ENCODE results near the gene TIMMDC1. TPM values are rescaled to one million over a fixed set of nuclear protein-coding genes. Genes with fewer than 3 reads are reported as not detected.
"Not testable (repeated sequence)": the region's sequence is repeated elsewhere in the genome, so short reads cannot be mapped to it uniquely, and the experiment has no call there.

TIMMDC1 gene
- total RNA-seq, 1 donor from 2014 or later = 107 TPM

DNA sequence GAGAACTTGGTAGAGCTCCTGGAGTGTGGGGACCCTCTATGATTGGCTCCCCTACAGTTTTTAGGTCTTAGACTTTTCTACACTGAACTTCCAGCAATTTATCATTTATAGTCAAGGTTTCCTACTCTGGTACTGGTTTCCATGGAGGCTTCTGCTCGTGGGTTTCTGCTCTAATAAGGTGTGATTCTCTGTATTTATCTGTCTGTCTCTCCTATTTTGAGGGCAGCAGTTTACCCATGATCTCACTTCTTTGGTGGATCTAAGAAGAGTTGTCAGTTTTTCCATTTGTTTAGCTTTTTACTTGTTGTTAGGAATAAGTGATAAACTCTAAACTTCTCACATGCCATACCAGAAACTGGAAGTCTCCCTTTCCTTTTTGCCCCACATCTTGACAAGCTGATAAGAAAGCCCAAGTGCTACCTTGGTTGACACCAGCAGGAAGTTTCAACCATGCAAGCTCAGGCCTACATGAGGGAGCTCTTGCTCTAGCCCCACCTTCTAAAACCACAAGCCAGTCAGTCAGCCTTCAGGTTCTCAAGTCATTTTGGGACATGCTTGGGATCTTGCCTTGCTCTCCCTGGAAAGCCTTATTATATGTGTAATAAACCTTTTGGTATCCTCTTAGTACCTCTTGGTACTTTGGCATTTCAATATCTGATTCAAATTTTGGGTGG lies 10.0 kb downstream of the TIMMDC1 start:
- DNase-seq (ENCODE audit: low spot score) = no peak

DNA sequence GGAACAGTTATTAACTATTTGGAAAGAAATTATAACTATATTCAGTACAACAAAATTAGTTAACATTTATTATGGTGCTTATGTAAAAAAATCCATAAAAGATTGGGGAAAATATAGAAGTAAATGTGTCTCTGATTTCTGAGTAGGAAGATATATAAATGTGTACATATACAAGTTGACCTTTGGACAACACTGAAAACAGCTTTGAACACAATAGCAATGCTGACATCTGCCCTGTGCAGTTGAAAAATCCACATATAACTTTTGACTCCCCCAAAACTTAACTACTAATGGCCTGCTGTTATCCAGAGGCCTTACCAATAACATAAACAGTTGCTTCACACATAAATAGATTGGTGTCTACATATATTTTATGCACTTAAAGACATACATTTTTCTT lies 12.3 kb downstream of the TIMMDC1 start:
- DNase-seq (ENCODE audit: low spot score) = no peak

DNA sequence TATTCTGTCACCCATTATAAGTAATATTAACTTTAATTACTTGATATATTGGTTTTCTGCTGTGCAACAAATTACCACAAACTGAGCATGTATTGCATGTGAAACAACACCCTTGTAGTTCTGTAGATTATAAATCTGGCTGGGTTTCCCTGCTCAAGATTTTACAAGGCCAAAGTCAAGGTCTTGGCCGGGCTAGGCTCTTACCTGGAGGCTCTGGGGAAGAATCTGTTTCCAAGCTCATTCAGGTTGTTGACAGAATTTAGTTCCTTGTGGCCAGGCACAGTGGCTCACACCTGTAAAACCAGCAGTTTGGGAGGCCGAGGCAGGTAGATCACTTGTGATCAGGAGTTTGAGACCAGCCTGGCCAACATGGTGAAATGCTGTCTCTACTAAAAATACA lies 16.3 kb downstream of the TIMMDC1 start:
- no peak for DNase-seq (ENCODE audit: low spot score)

DNA sequence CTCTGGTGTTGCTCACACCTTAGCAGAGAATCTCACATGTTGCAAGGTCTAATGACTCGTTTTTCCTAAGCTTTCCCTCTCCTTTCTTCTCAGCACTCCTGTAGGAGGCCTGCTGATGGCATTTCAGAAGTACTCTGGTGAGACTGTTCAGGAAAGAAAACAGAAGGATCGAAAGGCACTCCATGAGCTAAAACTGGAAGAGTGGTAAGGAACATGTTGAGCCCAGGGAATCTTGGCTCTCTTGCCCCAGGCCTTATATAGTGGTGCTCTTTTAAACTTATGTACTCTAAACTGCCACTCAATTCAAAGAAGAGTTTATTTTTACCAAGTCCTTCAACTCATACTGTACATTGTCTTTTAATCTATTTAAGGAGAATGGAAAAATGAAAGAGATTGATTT lies 18.8 kb downstream of the TIMMDC1 start:
- DNase-seq (ENCODE audit: low spot score) = no peak

DNA sequence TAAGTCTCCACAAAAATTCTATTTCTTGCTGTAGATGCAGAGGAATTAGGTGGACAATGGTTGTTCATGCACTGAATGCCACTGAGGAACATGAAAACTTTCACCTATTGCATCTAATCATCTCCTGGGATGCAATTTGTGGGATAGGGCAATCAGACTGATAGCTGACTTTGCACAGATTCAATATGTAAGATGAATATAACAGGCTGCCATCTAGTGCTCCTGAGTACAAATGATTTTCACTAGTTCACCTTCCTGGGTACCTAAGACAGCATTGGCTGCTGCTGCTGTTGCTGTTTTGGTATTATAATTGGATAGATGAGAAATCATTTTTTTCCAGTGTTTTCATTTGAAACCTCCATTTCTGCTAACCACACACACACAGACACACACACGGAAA lies 19.7 kb downstream of the TIMMDC1 start:
- DNase-seq (ENCODE audit: low spot score) = no peak

DNA sequence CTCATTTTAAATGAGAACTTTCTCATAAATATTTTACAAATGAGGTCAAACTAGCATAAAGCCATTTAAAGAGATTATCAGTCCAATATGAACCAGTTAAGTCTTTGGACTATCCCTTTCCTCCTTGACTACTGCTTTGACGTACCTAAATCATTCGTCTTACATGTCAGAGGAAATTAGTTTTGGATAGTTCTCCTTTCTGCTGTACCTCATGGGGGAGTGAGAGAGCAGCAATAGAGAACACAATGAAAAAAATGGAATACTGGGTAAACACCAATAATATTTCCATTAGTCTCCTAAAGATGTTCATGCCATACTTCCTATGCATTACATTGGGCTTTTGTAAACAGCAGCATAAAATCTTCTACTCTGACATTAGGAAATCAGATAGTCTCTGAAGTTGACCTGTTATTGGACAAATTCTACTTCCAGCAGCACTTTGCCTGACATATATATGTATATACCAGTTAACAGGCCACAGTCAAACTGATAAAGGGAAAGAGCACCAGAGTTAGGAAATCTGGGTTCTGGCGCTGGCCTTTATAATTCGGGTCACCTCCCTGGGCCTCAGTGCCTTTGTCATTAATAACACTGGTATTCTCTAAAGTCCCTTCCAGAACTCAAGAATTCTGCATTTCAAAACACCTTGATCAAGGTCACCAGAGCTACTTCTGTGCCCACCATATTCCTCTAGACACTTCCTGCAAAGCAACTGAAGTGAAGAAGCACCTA lies 26.8 kb downstream of the TIMMDC1 start:
- no peak for DNase-seq (ENCODE audit: low spot score)

DNA sequence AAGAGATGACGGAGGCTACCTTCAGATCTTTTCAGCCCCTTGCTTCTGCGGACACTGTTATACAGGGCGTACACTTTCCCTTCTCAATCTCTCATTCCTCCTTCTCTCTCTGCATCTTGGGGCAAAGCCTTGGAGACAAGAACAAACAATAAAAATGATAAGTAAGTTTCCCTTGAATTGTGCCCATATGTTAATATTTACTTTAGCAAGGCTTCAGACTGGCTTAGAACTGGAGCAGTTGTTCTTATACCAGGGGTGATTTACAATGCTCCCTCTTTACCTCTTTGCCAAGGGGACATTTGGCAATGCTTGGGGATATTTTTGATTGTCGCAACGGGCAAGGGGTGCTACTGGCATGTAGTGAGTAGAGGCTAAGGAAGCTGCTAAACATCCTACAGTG lies 29.4 kb downstream of the TIMMDC1 start:
- no peak for DNase-seq (ENCODE audit: low spot score)

DNA sequence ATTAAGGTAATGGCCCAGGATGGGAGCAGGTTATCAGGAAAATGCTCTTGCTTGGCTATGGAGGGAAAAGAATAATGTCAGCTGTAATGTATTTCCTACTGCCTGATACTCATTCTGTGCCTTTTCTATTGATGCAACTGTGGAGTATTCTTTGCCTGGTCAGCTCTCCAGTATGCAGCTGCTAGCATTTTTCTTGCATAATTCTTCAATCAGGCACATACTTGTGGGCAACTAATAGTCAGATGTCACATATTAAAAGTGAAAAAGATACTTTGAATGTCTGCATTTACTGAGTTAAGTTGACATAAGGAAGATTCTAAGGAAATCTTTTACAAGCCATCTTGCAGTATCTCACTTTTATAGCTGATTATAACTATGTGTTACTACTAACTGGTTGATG lies 31.5 kb downstream of the TIMMDC1 start:
- DNase-seq (ENCODE audit: low spot score) = no peak

DNA sequence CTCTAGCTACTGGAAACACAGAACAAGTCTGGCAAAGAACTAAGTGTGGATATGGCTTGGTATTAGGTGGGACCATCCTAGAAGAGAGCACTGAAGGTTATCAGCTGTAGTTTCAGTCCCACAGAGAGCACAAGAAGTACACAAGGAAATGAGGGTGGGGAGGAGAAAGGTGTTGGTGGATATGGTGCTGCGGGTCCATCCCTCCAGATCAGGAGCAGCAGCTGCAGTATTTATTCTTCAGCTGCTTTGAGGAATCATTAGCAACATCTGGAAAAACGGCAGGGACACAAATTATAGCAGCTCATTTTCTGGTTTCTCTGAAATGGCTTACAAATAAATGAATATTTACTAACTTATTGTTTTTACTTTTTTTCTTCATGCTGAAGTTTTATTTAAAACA lies 32.1 kb downstream of the TIMMDC1 start:
- DNase-seq (ENCODE audit: low spot score) = no peak

DNA sequence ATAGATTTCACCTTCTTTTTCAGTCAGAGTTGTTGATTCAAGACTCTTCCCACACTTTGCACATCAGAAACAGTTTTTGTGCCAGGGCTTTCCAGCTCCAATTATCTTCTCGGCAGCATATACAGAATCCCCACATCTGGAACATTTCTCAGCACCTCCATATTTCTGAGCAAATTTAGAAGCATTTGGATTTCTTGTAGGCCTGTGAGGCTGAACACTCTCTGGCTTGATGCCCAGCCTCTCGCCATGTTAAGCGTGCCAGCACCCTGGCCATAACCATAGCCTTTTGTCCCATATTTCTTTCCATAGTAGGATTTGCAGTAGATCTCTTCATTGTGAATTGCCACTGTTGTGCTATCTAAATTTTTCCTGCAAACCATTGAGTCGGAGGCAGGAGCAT lies 32.8 kb downstream of the TIMMDC1 start:
- DNase-seq (ENCODE audit: low spot score) = no peak

DNA sequence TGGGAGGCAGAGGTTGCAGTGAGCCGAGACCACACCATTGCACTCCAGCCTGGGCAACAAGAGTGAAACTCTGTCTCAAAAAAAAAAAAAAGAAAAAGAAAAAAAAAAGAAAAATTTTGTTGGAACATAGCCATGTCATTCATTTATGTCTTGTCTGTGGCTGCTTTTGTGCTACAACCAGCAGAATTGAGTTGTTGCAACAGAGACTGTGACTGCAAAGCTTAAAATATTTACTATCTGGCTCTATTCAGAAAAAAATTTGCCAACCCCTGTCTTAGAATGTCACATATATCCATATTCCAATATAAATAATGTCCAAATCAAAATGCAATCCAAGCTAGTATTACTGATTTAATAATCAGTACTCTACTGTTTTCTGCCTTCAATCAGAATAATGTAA lies 35.9 kb downstream of the TIMMDC1 start:
- DNase-seq (ENCODE audit: low spot score) = no peak

DNA sequence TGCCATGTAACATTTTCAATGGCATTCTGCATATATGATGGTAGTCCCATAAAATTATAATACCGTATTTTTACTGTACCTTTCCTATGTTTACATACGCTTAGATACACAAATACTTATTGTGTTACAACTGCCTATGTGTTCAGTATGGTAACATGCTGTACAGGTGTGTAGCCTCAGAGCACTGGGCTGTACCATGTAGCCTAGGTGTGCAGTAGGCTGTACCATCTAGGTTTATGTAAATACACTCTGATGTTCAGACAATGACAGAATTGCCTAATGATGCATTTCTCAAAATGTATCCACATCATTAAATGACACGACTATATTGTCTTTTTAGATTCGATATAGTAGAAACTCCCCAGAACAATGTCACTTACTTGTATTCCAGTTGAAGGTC lies 38.4 kb downstream of the TIMMDC1 start:
- DNase-seq (ENCODE audit: low spot score) = no peak

DNA sequence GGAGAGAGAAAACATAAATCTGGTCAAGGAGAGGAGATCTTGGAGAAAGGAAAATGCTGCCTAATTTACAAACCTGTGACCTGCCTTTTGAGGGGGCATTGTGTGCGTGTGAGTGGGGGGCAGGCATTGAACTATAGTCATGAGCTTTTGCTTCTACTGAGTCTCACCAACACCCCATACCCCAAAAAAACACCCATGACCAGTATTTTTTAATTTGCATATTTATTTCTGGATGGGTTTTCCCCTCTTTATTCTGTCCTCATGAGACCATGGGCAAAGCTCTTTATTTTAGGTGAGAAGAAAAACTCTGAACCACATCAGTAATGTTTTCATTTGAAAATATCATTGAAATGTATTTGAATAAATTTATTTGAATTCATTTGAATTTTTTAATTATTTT lies 40.4 kb downstream of the TIMMDC1 start:
- no peak for DNase-seq (ENCODE audit: low spot score)

DNA sequence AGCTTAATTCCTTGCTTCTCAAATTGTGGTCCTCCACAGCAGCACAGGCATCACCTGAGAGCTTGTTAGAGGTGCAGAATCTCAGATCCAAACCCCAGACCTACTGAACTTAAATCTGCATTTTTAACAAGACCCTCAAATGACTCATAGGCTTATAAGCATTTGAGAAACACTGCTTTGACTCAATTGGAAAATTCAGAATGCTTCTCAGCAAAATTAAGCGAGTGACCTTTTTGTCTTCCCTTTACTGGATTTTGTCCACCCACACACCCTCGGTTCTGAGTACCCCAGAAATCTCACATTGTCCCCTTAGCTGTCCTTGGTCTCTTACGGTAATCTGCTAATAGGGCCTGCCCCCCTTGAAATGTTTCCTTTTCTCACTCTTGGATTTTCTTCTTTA lies 43.2 kb downstream of the TIMMDC1 start:
- no peak for DNase-seq (ENCODE audit: low spot score)

DNA sequence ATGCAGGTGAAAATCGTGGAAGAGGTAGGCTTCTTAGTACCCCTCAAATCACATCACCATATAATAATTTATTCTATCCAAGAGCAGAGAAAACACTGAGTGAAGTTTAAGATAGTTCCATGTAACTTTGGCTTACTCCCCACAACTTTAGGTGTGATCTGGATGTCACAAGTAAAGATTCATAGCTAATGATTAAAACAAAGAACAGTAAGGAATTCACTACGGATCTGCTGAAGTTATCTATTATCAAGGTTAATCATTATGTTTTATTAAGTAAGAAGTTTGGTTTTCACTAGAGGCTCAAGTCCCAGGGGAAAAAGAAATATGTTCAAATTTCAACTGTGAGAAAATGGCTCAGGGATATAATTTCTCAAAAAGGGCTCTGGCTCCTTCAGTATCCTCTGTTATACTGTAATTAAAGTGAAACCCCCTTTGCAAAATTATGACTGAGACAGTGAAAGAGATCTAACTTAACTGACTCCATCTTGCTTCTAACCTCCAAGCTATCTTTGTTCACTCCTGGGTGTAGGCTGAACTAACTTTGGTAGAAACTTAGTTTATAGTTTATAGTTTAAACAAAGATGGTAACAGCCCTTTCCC lies 43.9 kb downstream of the TIMMDC1 start:
- no peak for DNase-seq (ENCODE audit: low spot score)

DNA sequence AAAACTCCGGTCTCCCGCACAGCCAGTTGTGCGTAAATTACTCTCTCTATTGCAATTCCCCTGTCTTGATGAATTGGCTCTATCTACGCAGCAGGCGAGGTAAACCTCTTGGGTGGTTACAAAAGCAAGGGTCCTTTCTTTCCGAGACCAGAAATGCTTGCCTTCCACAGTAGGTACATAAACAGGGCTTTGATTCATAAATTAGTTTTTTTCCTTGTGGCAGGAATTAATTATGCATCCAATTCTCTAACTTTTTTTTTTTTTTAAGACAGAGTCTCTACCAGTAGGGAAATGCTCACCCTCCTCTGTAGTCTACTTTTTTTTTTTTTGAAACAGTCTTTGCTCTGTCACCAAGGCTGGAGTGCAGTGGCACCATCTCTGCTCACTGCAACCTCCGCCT lies 44.8 kb downstream of the TIMMDC1 start:
- DNase-seq (ENCODE audit: low spot score) = no peak

DNA sequence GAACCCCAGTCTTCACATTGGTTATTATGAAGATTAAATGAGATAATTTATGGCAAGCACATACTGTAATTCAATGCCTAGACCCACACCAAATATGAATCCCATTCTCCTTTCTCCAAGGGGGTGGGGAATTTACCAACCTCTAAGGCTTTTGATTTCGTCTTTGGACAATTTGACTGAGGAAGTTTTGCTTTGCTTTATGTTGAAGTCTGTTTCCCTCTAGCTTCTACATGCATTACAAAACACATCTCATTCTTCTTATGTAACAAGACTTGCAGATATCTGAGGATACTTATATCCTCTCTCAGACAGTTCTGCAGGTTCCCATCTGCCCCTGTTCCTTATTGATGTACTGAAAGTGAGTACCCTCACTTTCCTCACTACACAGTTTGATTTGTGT lies 48.9 kb downstream of the TIMMDC1 start:
- no peak for DNase-seq (ENCODE audit: low spot score)

DNA sequence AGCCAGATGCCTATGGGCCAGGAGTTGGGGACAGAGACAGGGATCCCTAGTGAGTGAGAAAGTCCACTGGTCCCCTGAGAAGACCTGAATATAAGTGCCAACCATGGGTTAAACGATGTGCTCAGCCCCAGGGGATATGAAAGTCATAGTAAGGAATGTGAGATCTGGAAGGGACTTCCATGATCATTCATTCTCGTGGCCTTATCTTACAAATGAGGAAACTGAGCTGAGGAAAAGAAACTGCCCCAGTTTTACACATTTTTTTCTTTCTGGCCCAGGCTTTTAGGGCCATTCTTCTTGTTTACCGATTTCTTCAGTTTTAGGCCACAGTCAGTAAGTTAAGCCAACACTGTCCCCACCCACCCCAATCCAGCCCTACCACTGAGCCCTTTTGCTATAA lies 50.0 kb downstream of the TIMMDC1 start:
- DNase-seq (ENCODE audit: low spot score) = no peak

DNA sequence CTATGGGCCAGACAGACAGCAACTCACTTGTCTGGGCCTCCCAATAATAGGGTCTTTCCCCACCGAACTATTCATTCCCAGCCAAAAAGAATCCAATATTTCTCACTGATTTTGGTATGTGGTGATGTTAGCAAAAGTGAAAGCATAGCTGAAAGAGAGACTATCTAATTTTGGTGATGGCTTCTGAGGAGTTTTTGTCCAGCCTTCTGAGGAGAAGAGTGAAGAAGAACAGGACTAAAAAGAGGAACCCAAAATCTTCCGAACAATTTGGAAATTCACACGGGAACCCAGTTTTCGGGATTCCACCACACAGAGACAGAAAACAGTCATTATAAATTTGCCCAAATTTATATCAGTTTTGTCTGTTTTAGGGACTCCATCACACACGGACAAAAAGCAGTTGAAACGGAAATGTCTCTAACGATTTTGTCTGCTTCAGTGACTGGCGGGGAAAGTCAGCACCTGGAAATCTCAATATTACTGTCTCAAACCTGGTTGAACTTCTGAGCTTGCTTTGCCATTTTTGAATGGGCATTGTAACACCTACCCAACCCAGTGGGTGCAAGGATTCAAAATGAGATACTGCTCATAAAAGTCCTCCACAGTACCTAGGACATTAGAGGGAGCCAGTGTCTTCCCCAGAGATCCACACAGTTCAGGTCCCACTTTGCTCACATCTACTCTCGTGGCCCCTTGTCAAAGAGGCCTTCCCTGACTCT lies 52.0 kb downstream of the TIMMDC1 start:
- no peak for DNase-seq (ENCODE audit: low spot score)

DNA sequence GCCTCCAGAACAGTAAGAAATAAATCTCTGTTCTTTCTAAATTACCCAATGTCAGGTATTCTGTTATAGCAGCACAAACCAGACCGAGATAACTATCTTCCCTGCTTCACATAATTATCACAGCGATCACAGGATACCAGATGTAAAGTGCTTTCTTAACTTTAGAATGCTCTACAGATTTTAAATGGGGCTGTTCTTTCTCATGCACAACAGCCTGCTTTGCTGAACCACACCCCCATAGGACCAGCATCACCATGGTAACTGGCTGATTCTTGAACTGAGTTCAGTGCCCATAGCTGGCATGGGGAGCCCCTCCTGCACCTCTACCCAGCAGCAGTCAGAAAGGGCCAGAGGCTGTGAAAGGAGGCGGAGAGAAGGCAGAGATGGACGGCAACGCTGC lies 53.3 kb downstream of the TIMMDC1 start:
- DNase-seq (ENCODE audit: low spot score) = no peak

DNA sequence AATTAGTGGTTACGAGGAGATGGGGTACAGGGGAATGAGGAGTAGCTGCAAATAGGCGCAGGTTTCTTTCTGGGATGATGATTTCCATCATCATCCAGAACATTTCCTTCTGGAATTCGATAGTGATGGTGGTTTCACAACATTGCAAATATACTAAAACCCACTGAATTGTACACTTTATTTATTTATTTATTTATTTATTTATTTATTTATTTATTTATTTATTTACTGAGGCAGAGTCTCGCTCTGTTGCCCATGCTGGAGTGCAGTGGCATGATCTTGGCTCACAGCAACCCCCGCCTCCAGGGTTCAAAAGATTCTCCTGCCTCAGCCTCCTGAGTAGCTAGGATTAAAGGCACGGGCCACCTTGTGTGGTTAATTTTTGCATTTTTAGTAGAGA lies 54.6 kb downstream of the TIMMDC1 start:
- DNase-seq (ENCODE audit: low spot score) = not testable (repeated sequence)

DNA sequence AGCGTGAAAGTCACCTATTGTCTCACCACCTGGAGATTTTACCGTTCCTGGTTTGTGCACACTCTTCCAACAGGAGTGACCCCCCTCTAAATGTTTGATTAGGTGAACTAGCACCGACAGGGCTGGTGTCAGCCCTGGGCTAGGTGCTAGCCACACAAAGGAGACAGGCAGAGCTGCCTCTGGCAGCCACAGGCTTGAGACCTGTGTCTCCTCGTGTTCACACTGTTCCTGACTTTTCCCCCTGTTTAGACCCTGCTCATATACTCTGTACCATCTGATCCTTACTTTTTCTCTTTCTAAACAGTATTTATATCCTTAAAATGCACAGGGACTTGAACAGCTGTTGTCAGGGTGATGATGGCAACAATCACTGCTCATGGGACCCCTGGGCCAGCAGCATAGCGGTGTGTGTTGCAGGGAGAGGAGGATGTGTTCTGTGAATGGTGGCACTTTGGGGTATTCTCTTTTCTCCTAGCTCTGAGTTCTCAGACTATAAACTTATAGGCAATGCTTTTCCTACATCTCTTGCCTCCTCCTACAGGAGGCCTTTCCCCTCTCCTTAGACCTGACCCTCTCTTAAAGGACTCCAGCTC lies 55.6 kb downstream of the TIMMDC1 start:
- DNase-seq (ENCODE audit: low spot score) = no peak
